ENCODE results near the gene ZBTB20. TPM values are rescaled to one million over a fixed set of nuclear protein-coding genes. Genes with fewer than 3 reads are reported as not detected.

The ZBTB20 gene
- total and polyA plus RNA-seq, 2 of the 4 experiments (the other 2 are of a cell fraction): 0.75 to 14.7 TPM

DNA sequence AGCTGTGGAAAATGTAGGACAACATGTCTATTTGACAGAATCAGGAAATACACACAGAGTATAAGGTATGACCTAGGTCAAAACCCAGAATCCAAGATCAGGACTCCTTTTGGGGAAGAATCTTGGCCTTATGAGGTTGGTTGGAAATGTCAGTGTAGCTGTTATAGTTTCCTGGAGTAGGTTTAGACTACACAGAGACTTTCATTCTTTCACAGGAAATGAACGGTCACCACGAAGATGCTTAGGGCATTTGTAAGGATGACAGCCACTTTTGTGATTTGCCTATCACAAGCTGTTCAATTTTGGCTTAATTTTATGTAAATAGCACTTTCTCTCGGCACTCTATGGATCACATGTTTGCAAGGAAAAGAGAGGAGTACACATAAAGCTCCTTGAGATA lies 18.6 kb upstream of the ZBTB20 start:
- Histone ChIP-seq H4K20me1 (ENCODE audit: insufficient read depth, low read length) (no peaks in the 10 kb centered on the region), H3K4ac (ENCODE audit: low read depth, low read length) (no peak overlapping the region), H3K14ac (replicated peaks; ENCODE audit: low read depth, low read length) (no peak overlapping the region), H3K56ac (ENCODE audit: extremely low read depth, insufficient read depth, low read length) (no peak overlapping the region), H2AK9ac (replicated peaks; ENCODE audit: low read depth, low read length, poor library complexity) (no peak overlapping the region), H2AFZ (replicated peaks; ENCODE audit: low read length, poor library complexity) (no peak overlapping the region), H3K18ac (ENCODE audit: low read depth, low read length) (no peak overlapping the region; the same call in 1 of the 2 replicates), H3K79me1 (ENCODE audit: low read depth in 1 of 2, low read length in 2 of 2) (no peaks in the 10 kb centered on the region), H2AK5ac (ENCODE audit: low read depth, low read length) (no peak overlapping the region), H3K27me3 (ENCODE audit: control insufficient read depth, insufficient read depth, low read length) (no peaks in the 10 kb centered on the region), H3K23ac (ENCODE audit: low read depth, low read length) (no peak overlapping the region), H3K36me3 (ENCODE audit: control insufficient read depth, insufficient read depth, low read length) (no peaks in the 10 kb centered on the region), H3K4me2 (ENCODE audit: low read depth, low read length) (no peak overlapping the region), H3K4me3 (ENCODE audit: insufficient read depth, low read depth, low read length) (no peak overlapping the region), H3K9me1 (ENCODE audit: insufficient read depth, low read length) (no peaks in the 10 kb centered on the region), H3K9ac (ENCODE audit: low read depth, low read length) (no peak overlapping the region), H2BK120ac (ENCODE audit: low read depth, low read length) (no peak overlapping the region), H2BK5ac (ENCODE audit: low read depth, low read length, poor library complexity, severe bottlenecking) (no peak overlapping the region), H2BK15ac (ENCODE audit: low read depth, low read length) (no peak overlapping the region), H3K27ac (ENCODE audit: insufficient read depth, low read length) (no peak overlapping the region), H4K8ac (ENCODE audit: low read depth in 2 of 2, low read length in 2 of 2) (no peak overlapping the region), H4K91ac (ENCODE audit: insufficient read depth, low read depth, low read length) (no peak overlapping the region), H3K4me1 (ENCODE audit: control insufficient read depth, insufficient read depth, low read length) (no peaks in the 10 kb centered on the region; the same call in 1 of the 2 replicates), H4K5ac (ENCODE audit: low read depth, low read length) (no peak overlapping the region), H2BK20ac (ENCODE audit: low read depth, low read length) (no peak overlapping the region), H3K9me3 (ENCODE audit: control insufficient read depth, insufficient read depth, low read length) (no peaks in the 10 kb centered on the region)
- in situ Hi-C loops (cut with MboI; ENCODE audit: low sequenced_read_pairs) (loop anchor here (10.0 kb wide), 1 partner anchor 331 kb away; no protein-coding TSS in a partner anchor), dilution Hi-C loops (cut with HindIII; ENCODE audit: low sequenced_read_pairs, unreplicated experiment) (no loop called here), intact Hi-C loops (cut with micrococcal nuclease) (no loop called here)
- TF ChIP-seq POLR2A (IDR thresholded peaks at IDR 0.05; ENCODE audit: low read depth, low read length) (no peak), MAZ (IDR thresholded peaks at IDR 0.05; ENCODE audit: borderline replicate concordance, low read depth, low read length) (no peak), SMC3 (IDR thresholded peaks at IDR 0.05; ENCODE audit: low read depth, low read length) (no peak), NFE2L2 (IDR thresholded peaks at IDR 0.05; ENCODE audit: low read depth, low read length) (no peak), RAD21 (IDR thresholded peaks at IDR 0.05; ENCODE audit: low read length) (no peak), CEBPB (IDR thresholded peaks at IDR 0.05; ENCODE audit: low read depth, low read length) (no peak), RFX5 (IDR thresholded peaks at IDR 0.05; ENCODE audit: low read depth, low read length) (no peak), FOS (IDR thresholded peaks at IDR 0.05; ENCODE audit: low read depth, low read length) (no peak), ELK1 (IDR thresholded peaks at IDR 0.05; ENCODE audit: borderline replicate concordance, low read depth, low read length) (no peak), RCOR1 (IDR thresholded peaks at IDR 0.05; ENCODE audit: insufficient replicate concordance, low read length) (no peak), BHLHE40 (IDR thresholded peaks at IDR 0.05; ENCODE audit: low read depth, low read length) (no peak), CTCF (conservative IDR thresholded peaks at IDR 0.05; ENCODE audit: low read depth, low read length) (no peak), CHD1 (IDR thresholded peaks at IDR 0.05; ENCODE audit: low read depth, low read length) (no peak), MXI1 (IDR thresholded peaks at IDR 0.05; ENCODE audit: borderline replicate concordance, low read depth, low read length) (no peak), MAFK (IDR thresholded peaks at IDR 0.05; ENCODE audit: low read depth, low read length) (no peak)
- TF ChIP-seq, protein P1, sequence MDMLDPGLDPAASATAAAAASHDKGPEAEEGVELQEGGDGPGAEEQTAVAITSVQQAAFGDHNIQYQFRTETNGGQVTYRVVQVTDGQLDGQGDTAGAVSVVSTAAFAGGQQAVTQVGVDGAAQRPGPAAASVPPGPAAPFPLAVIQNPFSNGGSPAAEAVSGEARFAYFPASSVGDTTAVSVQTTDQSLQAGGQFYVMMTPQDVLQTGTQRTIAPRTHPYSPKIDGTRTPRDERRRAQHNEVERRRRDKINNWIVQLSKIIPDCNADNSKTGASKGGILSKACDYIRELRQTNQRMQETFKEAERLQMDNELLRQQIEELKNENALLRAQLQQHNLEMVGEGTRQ (IDR thresholded peaks at IDR 0.05; ENCODE audit: low read depth, low read length): no peak
- no CpG with 5 or more reads among the region's 3 CpGs for WGBS, 2 experiments (ENCODE audit: extremely low coverage in 2 of 2, insufficient read length in 1 of 2)
- DNase-seq: peak; percentile 13
- BruUV-seq (replicated peaks): no TSS peak
- CTCF ChIA-PET: interaction anchor here (0.9 kb wide), 1 partner anchor 21 kb away, joined by 3 read pairs; no protein-coding TSS in a partner anchor
- POLR2A ChIA-PET (ENCODE audit: unreplicated experiment): no interaction called here
- no peak; the same call in 1 of the 2 replicates for ATAC-seq (ENCODE audit: low read depth)

All from IMR-90 (cell line).